IMR-90 (cell line): Measurements from ENCODE around the gene SGPL1. TPM values are rescaled to one million over a fixed set of nuclear protein-coding genes. Genes with fewer than 3 reads are reported as not detected.

Experiments used
- ATAC-seq: fragments of 200-7000 bp; cut with Tn5 transposase; 2 replicates; pipeline ENCODE4 v1.9.1; 2020; ENCODE audit warnings: low read depth, mild to moderate bottlenecking, moderate library complexity
- BruUV-seq: library from RNA; stranded (reverse); fragments of 400-500 nt; replicated peaks from 2 replicates; lab custom pipeline; 2021; lab: Mats Ljungman, UMichigan
- CTCF ChIA-PET: fragments of 300-600 bp; formaldehyde crosslinking; extraction: SDS; loops from one replicate; lab custom pipeline; 2021; ENCODE audit warnings: antibody characterized with exemption; lab: Yijun Ruan, JAX
- POLR2A ChIA-PET: fragments of 300-600 bp; sonication (Branson Sonifier 250); formaldehyde crosslinking; loops from one replicate; lab custom pipeline; 2022; ENCODE audit warnings: antibody characterized with exemption; ENCODE audit not compliant: unreplicated experiment; lab: Charles Lee
- DNase-seq: peaks from one replicate; pipeline ENCODE4 v3.0.0; 2013
- H2AFZ ChIP-seq: replicated peaks from 2 replicates; pipeline ENCODE3; 2013; ENCODE audit warnings: low read length, mild to moderate bottlenecking; ENCODE audit not compliant: poor library complexity
- H2AK5ac ChIP-seq: 2 replicates; pipeline ENCODE4 v1.6.1; 2013; ENCODE audit warnings: low read depth, low read length, inconsistent platforms
- H2AK9ac ChIP-seq: replicated peaks from 2 replicates; pipeline ENCODE3; 2013; ENCODE audit warnings: mild to moderate bottlenecking, low read depth, low read length, moderate library complexity; ENCODE audit not compliant: poor library complexity
- H2BK120ac ChIP-seq: 2 replicates; pipeline ENCODE4 v1.6.1; 2013; ENCODE audit warnings: low read depth, low read length, inconsistent platforms
- H2BK15ac ChIP-seq: 3 replicates; pipeline ENCODE4 v1.6.1; 2013; ENCODE audit warnings: low read depth, low read length, inconsistent platforms
- H2BK20ac ChIP-seq: 2 replicates; pipeline ENCODE4 v1.6.1; 2013; ENCODE audit warnings: low read depth, mild to moderate bottlenecking, inconsistent platforms, low read length, moderate library complexity
- H2BK5ac ChIP-seq: 2 replicates; pipeline ENCODE4 v1.6.1; 2013; ENCODE audit warnings: mild to moderate bottlenecking, low read depth, low read length, inconsistent platforms; ENCODE audit not compliant: poor library complexity, severe bottlenecking
- H3K14ac ChIP-seq: replicated peaks from 2 replicates; pipeline ENCODE4 v1.6.1; 2013; ENCODE audit warnings: low read depth, low read length, inconsistent platforms
- H3K18ac ChIP-seq: 2 replicates; pipeline ENCODE4 v1.6.1; 2013; ENCODE audit warnings: low read depth, low read length, control low read depth
- H3K23ac ChIP-seq: 2 replicates; pipeline ENCODE4 v1.6.1; 2013; ENCODE audit warnings: low read depth, low read length, inconsistent platforms
- H3K27ac ChIP-seq: 2 replicates; pipeline ENCODE4 v1.5.1; 2013; ENCODE audit warnings: mild to moderate bottlenecking, control low read depth, low read length; ENCODE audit not compliant: insufficient read depth
- H3K27me3 ChIP-seq: 2 replicates; pipeline ENCODE4 v1.6.1; 2013; ENCODE audit warnings: low read length; ENCODE audit not compliant: control insufficient read depth, insufficient read depth
- H3K36me3 ChIP-seq: 2 replicates; pipeline ENCODE4 v1.6.1; 2013; ENCODE audit warnings: low read length, mixed read lengths; ENCODE audit not compliant: control insufficient read depth, insufficient read depth
- H3K4ac ChIP-seq: 2 replicates; pipeline ENCODE4 v1.6.1; 2013; ENCODE audit warnings: low read depth, low read length, inconsistent platforms
- H3K4me1 ChIP-seq: 2 replicates; pipeline ENCODE4 v1.6.1; 2013; ENCODE audit warnings: low read length, mixed read lengths; ENCODE audit not compliant: control insufficient read depth, insufficient read depth
- H3K4me2 ChIP-seq: 2 replicates; pipeline ENCODE4 v1.6.1; 2013; ENCODE audit warnings: low read depth, mild to moderate bottlenecking, control low read depth, low read length, moderate library complexity
- H3K4me3 ChIP-seq: 2 replicates; pipeline ENCODE4 v1.5.1; 2013; ENCODE audit warnings: low read depth, mild to moderate bottlenecking, control low read depth, low read length, moderate library complexity; ENCODE audit not compliant: insufficient read depth
- H3K56ac ChIP-seq: 2 replicates; pipeline ENCODE4 v1.6.1; 2013; ENCODE audit warnings: low read length, inconsistent platforms; ENCODE audit not compliant: insufficient read depth; ENCODE audit errors: extremely low read depth
- H3K79me1 ChIP-seq, 2 experiments: 2 replicates each; pipeline ENCODE4 v1.6.1; 2013; ENCODE audit warnings: low read length in 2 of 2, inconsistent platforms in 1 of 2, low read depth in 1 of 2
- H3K9ac ChIP-seq: 2 replicates; pipeline ENCODE4 v1.6.1; 2013; ENCODE audit warnings: low read depth, low read length, control low read depth
- H3K9me1 ChIP-seq: 2 replicates; pipeline ENCODE4 v1.6.1; 2013; ENCODE audit warnings: low read length, inconsistent platforms; ENCODE audit not compliant: insufficient read depth
- H3K9me3 ChIP-seq: 2 replicates; pipeline ENCODE4 v1.6.1; 2013; ENCODE audit warnings: low read length; ENCODE audit not compliant: control insufficient read depth, insufficient read depth
- H4K20me1 ChIP-seq: 2 replicates; pipeline ENCODE4 v1.6.1; 2013; ENCODE audit warnings: low read length, inconsistent platforms; ENCODE audit not compliant: insufficient read depth
- H4K5ac ChIP-seq: 2 replicates; pipeline ENCODE4 v1.6.1; 2013; ENCODE audit warnings: mild to moderate bottlenecking, low read depth, low read length, control low read depth
- H4K8ac ChIP-seq, 2 experiments: 2 replicates each; pipeline ENCODE4 v1.6.1; 2013; ENCODE audit warnings: low read depth in 2 of 2, low read length in 2 of 2, control low read depth in 1 of 2, inconsistent platforms in 1 of 2
- H4K91ac ChIP-seq: 2 replicates; pipeline ENCODE4 v1.6.1; 2013; ENCODE audit warnings: low read depth, low read length, inconsistent platforms; ENCODE audit not compliant: insufficient read depth
- CEBPB ChIP-seq: IDR thresholded peaks from 2 replicates; pipeline ENCODE4 v1.6.1; 2012; ENCODE audit warnings: low read depth, low read length, improper control_type of control experiment
- CHD1 ChIP-seq: IDR thresholded peaks from 2 replicates; pipeline ENCODE4 v1.6.1; 2012; ENCODE audit warnings: low read depth, low read length, improper control_type of control experiment
- FOS ChIP-seq: fragments of 150-350 bp; IDR thresholded peaks from 2 replicates; pipeline ENCODE4 v1.6.1; 2016; ENCODE audit warnings: low read depth, low read length
- MAFK ChIP-seq: IDR thresholded peaks from 2 replicates; pipeline ENCODE4 v1.6.1; 2012; ENCODE audit warnings: low read depth, low read length, improper control_type of control experiment
- MAZ ChIP-seq: IDR thresholded peaks from 2 replicates; pipeline ENCODE4 v1.6.1; 2012; ENCODE audit warnings: low read depth, mild to moderate bottlenecking, low read length, improper control_type of control experiment, moderate library complexity, borderline replicate concordance
- MXI1 ChIP-seq: IDR thresholded peaks from 2 replicates; pipeline ENCODE4 v1.6.1; 2012; ENCODE audit warnings: low read depth, mild to moderate bottlenecking, low read length, moderate library complexity, borderline replicate concordance
- NFE2L2 ChIP-seq: fragments of 150-350 bp; IDR thresholded peaks from 2 replicates; pipeline ENCODE4 v1.6.1; 2016; ENCODE audit warnings: low read depth, mild to moderate bottlenecking, low read length
- POLR2A ChIP-seq: IDR thresholded peaks from 2 replicates; pipeline ENCODE4 v1.6.1; 2012; ENCODE audit warnings: mild to moderate bottlenecking, low read depth, low read length
- RAD21 ChIP-seq: IDR thresholded peaks from 2 replicates; pipeline ENCODE4 v1.6.1; 2012; ENCODE audit warnings: low read length, improper control_type of control experiment
- RCOR1 ChIP-seq: IDR thresholded peaks from 2 replicates; pipeline ENCODE4 v1.6.1; 2012; ENCODE audit warnings: mild to moderate bottlenecking, low read length, improper control_type of control experiment; ENCODE audit not compliant: insufficient replicate concordance
- RFX5 ChIP-seq: IDR thresholded peaks from 2 replicates; pipeline ENCODE4 v1.8.0; 2012; ENCODE audit warnings: low read depth, mild to moderate bottlenecking, low read length, moderate library complexity
- WGBS, 2 experiments: methylation state at CpG; one replicate each; pipeline versions ENCODE4 v1.1.5 to v1.1.7; 2013; ENCODE audit warnings: missing lambda C conversion rate in 2 of 2; ENCODE audit not compliant: insufficient read length in 1 of 2; ENCODE audit errors: extremely low coverage in 2 of 2; 5-methylcytosine and 5-hydroxymethylcytosine counted together
- dilution Hi-C: fragments of 300-500 bp; cut with HindIII; formaldehyde crosslinking; loops from one replicate; pipeline ENCODE4 v1.14.3; 2018; ENCODE audit warnings: low sequenced_read_pairs; ENCODE audit not compliant: unreplicated experiment
- in situ Hi-C: fragments of 300-500 bp; cut with MboI; formaldehyde crosslinking; loops from 3 replicates; pipeline ENCODE4 v1.14.3; 2019; ENCODE audit warnings: low sequenced_read_pairs, inconsistent platforms, mixed read lengths
- intact Hi-C: fragments of 100-400 bp; cut with micrococcal nuclease; formaldehyde crosslinking; loops from 2 replicates; pipeline ENCODE4 v1.10.0; 2022
- polyA plus RNA-seq, 3 experiments: library from polyadenylated mRNA; depleted of rRNA; stranded (reverse); fragments of >200 nt; gene quantifications; 2 replicates each; pipeline ENCODE4 v1.2.3, GENCODE V29; 2012; ENCODE audit warnings: low replicate concordance in 1 of 3
- total RNA-seq: library from RNA; depleted of rRNA; stranded (reverse); fragments of >200 nt; gene quantifications from 2 replicates; pipeline ENCODE4 v1.2.3, GENCODE V29; 2012
- TF ChIP-seq, protein P1 (sequence below): fragments of 150-350 bp; IDR thresholded peaks from 2 replicates; pipeline ENCODE4 v1.6.1; 2016; ENCODE audit warnings: low read depth, mild to moderate bottlenecking, low read length, moderate library complexity, borderline replicate concordance
- TF ChIP-seq, protein P2 (sequence below): fragments of 150-350 bp; IDR thresholded peaks from 2 replicates; pipeline ENCODE4 v1.6.1; 2017; ENCODE audit warnings: mild to moderate bottlenecking, antibody characterized with exemption, low read length, low read depth
- TF ChIP-seq, protein P3 (sequence below): conservative IDR thresholded peaks from 2 replicates; pipeline ENCODE4 v1.5.1; 2012; ENCODE audit warnings: mild to moderate bottlenecking, low read depth, low read length, improper control_type of control experiment

Gene SGPL1
- total and polyA plus RNA-seq, 2 of the 4 experiments (the other 2 are of a cell fraction), result 12.2 to 26.7 TPM

DNA sequence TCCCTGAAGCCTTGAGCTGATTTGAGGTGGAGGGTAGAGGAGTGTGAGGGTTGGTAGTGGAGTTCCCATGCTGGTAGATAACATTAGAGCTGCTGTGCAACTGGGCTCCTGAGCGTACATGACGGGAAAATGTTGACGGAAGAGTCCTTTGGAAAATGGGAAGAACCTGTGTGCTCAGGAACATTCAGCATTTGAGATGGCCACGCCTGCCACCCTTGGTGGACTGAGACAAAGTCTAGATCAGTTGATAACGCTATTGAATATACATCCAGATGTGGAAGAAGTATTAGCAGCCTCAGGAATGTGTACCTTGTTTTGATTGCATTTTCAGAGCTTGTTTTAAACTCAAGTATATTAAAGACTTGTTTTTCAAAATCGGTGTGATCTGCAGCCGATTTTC lies 56.5 kb downstream of the SGPL1 start:
- H2AK5ac ChIP-seq, result no peak overlapping the region
- no peaks in the 10 kb centered on the region for H3K27me3 ChIP-seq
- no peaks in the 10 kb centered on the region; the same call in 1 of the 2 replicates for H4K20me1 ChIP-seq
- no peaks in the 10 kb centered on the region for H3K4me1 ChIP-seq
- H3K79me1 ChIP-seq, result no peaks in the 10 kb centered on the region
- TF ChIP-seq RFX5 (no peak), POLR2A (no peak), CEBPB (no peak), MXI1 (no peak), RCOR1 (no peak), NFE2L2 (no peak), CHD1 (no peak), MAFK (no peak), FOS (no peak), RAD21 (no peak), MAZ (no peak)
- TF ChIP-seq, protein P1, sequence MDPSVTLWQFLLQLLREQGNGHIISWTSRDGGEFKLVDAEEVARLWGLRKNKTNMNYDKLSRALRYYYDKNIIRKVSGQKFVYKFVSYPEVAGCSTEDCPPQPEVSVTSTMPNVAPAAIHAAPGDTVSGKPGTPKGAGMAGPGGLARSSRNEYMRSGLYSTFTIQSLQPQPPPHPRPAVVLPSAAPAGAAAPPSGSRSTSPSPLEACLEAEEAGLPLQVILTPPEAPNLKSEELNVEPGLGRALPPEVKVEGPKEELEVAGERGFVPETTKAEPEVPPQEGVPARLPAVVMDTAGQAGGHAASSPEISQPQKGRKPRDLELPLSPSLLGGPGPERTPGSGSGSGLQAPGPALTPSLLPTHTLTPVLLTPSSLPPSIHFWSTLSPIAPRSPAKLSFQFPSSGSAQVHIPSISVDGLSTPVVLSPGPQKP, result no peak
- TF ChIP-seq, protein P2, sequence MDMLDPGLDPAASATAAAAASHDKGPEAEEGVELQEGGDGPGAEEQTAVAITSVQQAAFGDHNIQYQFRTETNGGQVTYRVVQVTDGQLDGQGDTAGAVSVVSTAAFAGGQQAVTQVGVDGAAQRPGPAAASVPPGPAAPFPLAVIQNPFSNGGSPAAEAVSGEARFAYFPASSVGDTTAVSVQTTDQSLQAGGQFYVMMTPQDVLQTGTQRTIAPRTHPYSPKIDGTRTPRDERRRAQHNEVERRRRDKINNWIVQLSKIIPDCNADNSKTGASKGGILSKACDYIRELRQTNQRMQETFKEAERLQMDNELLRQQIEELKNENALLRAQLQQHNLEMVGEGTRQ, result no peak
- TF ChIP-seq, protein P3, sequence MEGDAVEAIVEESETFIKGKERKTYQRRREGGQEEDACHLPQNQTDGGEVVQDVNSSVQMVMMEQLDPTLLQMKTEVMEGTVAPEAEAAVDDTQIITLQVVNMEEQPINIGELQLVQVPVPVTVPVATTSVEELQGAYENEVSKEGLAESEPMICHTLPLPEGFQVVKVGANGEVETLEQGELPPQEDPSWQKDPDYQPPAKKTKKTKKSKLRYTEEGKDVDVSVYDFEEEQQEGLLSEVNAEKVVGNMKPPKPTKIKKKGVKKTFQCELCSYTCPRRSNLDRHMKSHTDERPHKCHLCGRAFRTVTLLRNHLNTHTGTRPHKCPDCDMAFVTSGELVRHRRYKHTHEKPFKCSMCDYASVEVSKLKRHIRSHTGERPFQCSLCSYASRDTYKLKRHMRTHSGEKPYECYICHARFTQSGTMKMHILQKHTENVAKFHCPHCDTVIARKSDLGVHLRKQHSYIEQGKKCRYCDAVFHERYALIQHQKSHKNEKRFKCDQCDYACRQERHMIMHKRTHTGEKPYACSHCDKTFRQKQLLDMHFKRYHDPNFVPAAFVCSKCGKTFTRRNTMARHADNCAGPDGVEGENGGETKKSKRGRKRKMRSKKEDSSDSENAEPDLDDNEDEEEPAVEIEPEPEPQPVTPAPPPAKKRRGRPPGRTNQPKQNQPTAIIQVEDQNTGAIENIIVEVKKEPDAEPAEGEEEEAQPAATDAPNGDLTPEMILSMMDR, result no peak
- H3K4me3 ChIP-seq, result no peak overlapping the region
- H3K9ac ChIP-seq, result no peak overlapping the region
- peaks cover 37% of the 10 kb centered on the region for H3K36me3 ChIP-seq
- H3K9me3 ChIP-seq, result no peaks in the 10 kb centered on the region
- no peak overlapping the region for H4K8ac ChIP-seq
- in situ Hi-C loops, result no loop called here
- ChIA-PET POLR2A (interaction anchor here (0.6 kb wide), 1 partner anchor 36 kb away, joined by 4 read pairs; no protein-coding TSS in a partner anchor), CTCF (no interaction called here)
- dilution Hi-C loops, result no loop called here
- no peak overlapping the region for H3K4me2 ChIP-seq
- ATAC-seq (no peak), DNase-seq (no peak)
- intact Hi-C loops, result no loop called here
- H2AK9ac ChIP-seq, result no peak overlapping the region
- no peak overlapping the region for H2BK5ac ChIP-seq
- no peak overlapping the region for H4K91ac ChIP-seq
- no peak overlapping the region for H3K4ac ChIP-seq
- no peak overlapping the region for H3K23ac ChIP-seq
- H2BK20ac ChIP-seq, result no peak overlapping the region
- H4K5ac ChIP-seq, result no peak overlapping the region
- H3K9me1 ChIP-seq, result no peaks in the 10 kb centered on the region
- no peak overlapping the region for H3K18ac ChIP-seq
- H2AFZ ChIP-seq, result no peak overlapping the region
- no TSS peak for BruUV-seq
- H2BK120ac ChIP-seq, result no peak overlapping the region
- H3K27ac ChIP-seq, result no peak overlapping the region
- H3K56ac ChIP-seq, result no peak overlapping the region
- H2BK15ac ChIP-seq, result no peak overlapping the region
- 100% methylated on average over 4 of the region's 7 CpGs; no CpG with 5 or more reads in 1 of the 2 experiments for WGBS, 2 experiments
- H3K14ac ChIP-seq, result no peak overlapping the region
